Measurements from ENCODE around the gene TESK1.

DNA sequence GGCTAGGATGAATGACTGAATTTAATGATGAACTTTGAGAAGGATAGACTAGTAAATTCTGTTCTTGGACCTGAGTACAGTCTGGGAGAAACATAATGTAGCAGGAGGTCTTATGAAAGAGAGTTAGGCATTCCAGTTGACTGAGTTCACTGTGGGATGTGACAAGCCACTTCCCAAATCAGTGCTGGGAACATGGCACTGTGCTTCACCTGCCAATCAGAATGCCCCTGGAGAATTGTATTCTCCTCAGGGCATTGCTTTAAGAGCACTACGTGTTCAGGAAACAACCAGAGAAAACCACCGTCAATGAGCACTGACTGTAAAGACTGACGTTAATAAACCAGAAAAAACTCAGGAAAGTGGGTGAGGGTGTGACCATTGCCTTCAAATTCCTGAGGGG, 54.3 kb downstream of the TESK1 start:
- TF ChIP-seq FOXA1 (IDR thresholded peaks at IDR 0.05): no peak
- no peak for TF ChIP-seq SP1 (IDR thresholded peaks at IDR 0.05)
- TF ChIP-seq ELF4 (IDR thresholded peaks at IDR 0.05): no peak
- TF ChIP-seq SUZ12 (IDR thresholded peaks at IDR 0.05): no peak
- no peak for TF ChIP-seq FOXM1 (IDR thresholded peaks at IDR 0.05; ENCODE audit: borderline replicate concordance)
- TF ChIP-seq FOXK2 (IDR thresholded peaks at IDR 0.05): no peak
- TF ChIP-seq NFRKB (IDR thresholded peaks at IDR 0.05): no peak
- TF ChIP-seq TARDBP (IDR thresholded peaks at IDR 0.05): no peak
- no peak for TF ChIP-seq BHLHE40 (IDR thresholded peaks at IDR 0.05; ENCODE audit: borderline replicate concordance)
- no peak for TF ChIP-seq CTBP1 (IDR thresholded peaks at IDR 0.05; ENCODE audit: borderline replicate concordance)
- no peak for TF ChIP-seq ARNT (IDR thresholded peaks at IDR 0.05)
- no peak for TF ChIP-seq HDGF (IDR thresholded peaks at IDR 0.05; ENCODE audit: borderline replicate concordance)
- no peak for TF ChIP-seq L3MBTL2 (conservative IDR thresholded peaks at IDR 0.05)
- TF ChIP-seq, protein P1, sequence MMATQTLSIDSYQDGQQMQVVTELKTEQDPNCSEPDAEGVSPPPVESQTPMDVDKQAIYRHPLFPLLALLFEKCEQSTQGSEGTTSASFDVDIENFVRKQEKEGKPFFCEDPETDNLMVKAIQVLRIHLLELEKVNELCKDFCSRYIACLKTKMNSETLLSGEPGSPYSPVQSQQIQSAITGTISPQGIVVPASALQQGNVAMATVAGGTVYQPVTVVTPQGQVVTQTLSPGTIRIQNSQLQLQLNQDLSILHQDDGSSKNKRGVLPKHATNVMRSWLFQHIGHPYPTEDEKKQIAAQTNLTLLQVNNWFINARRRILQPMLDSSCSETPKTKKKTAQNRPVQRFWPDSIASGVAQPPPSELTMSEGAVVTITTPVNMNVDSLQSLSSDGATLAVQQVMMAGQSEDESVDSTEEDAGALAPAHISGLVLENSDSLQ (IDR thresholded peaks at IDR 0.05): peak; percentile 78

Measured in HEK293T (cell line).